NCI-H146 treated with DMSO at 0.1 percent for 48 hours (cell line): ENCODE data around the gene SAP130.

ENCODE experiments used
- DNase-seq: peaks from one replicate; lab custom pipeline; 2025; ENCODE audit not compliant: unreplicated experiment; lab: John Stamatoyannopoulos, UW

The SAP130 gene

GRCh38 chr2:127897531-127898211, 130.2 kb downstream of the SAP130 start:
- no peak for DNase-seq

GRCh38 chr2:127893494-127893893, 134.4 kb downstream of the SAP130 start:
- no peak for DNase-seq

GRCh38 chr2:127893033-127893432, 134.8 kb downstream of the SAP130 start:
- DNase-seq, result no peak

- no peak for DNase-seq
These were observed 136.0 kb downstream of the SAP130 start for GRCh38 chr2:127891811-127892210.
